Iris pigment epithelial cell (primary cell): ENCODE results near the gene PTPN12.

Source experiments
- DNase-seq: peaks from one replicate; pipeline ENCODE4 v3.0.0-alpha.2; 2011; ENCODE audit warnings: low read depth

PTPN12 gene

GRCh38 chr7:77662869-77663268 is 125.8 kb downstream of the PTPN12 start:
- DNase-seq: no peak

DNA sequence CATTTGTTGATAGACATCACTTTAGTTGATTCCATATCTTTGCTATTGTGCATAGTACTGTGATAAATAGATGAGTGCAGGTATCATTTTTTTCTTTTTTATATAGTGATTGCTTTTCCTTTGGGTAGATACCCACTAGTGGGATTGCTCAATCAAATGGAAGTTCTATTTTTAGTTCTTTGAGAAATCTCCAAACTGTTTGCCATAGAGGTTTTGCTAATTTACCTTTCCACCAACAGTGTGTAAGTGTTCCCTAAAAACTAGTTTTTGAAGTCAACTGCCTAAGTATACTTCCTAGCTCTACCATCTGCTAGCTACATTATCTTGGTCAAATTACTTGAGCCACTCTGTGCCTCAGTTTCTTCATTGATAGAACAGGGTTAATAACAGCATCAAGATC is 127.6 kb downstream of the PTPN12 start:
- no peak for DNase-seq

- DNase-seq: peak; percentile 52
These were observed 128.1 kb downstream of the PTPN12 start for GRCh38 chr7:77665161-77665560.

- no peak for DNase-seq
These were observed 130.5 kb downstream of the PTPN12 start for GRCh38 chr7:77667459-77668086.

DNA sequence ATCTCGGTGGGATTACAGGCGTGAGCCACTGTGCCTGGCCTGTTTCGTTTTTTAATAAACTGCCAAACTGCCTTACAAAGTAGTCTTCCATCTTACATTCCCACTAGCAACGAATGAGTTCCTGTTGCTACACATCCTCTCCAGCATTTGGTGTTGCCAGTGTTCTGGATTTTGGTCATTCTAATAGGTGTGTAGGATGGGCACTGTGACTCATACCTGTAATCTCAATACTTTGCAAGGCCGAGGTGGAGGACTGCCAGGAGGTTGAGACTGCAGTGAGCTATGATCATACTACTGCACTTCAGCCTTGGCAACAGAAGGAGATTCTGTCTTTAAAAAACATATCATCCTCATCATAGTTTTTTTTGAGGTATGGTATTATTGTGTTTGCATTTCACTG is 137.8 kb downstream of the PTPN12 start:
- peak; percentile 58 for DNase-seq

DNA sequence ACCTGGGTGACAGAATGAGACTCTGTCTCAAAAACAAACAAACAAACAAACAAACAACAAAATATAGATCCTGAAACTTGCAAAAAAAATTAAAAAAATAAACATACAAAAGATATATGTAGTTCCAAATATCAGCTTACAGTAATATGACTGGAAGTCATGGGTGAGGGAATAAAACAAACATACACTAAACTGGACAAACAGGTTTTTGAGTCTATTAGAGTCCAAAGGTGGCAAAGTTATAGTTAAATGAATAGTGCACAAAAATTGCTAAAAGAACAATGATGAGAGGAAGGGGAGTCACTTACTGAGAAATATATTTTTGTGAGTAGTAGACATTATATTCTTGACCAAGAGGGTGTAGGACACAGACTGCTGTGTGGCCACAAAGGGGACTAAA is 142.5 kb downstream of the PTPN12 start:
- no peak for DNase-seq

GRCh38 chr7:77680266-77680665 is 143.2 kb downstream of the PTPN12 start:
- no peak for DNase-seq

DNA sequence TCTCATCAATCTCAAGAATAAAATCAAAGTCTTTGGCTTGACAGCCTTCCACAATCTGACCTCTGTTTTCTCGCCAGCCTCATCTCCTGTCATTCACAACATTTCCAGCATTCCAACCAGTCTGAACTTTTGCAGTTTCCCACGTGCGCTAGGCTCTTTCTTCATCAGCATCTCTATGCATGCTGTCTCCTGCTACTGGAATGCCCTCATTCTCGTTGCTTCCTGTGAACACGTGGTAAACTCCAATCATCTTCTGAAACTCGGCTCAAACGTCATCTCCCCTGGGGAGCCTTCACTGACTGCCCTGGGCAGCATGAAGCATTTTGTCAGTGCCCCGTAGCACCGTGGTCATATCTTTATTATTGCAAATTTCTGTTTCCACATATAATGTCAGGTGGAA is 146.9 kb downstream of the PTPN12 start:
- peak; percentile 98 for DNase-seq

GRCh38 chr7:77685233-77685632 is 148.1 kb downstream of the PTPN12 start:
- DNase-seq: peak; percentile 43

- peak; percentile 75 for DNase-seq
These were observed 150.1 kb downstream of the PTPN12 start for GRCh38 chr7:77687100-77687746.

DNA sequence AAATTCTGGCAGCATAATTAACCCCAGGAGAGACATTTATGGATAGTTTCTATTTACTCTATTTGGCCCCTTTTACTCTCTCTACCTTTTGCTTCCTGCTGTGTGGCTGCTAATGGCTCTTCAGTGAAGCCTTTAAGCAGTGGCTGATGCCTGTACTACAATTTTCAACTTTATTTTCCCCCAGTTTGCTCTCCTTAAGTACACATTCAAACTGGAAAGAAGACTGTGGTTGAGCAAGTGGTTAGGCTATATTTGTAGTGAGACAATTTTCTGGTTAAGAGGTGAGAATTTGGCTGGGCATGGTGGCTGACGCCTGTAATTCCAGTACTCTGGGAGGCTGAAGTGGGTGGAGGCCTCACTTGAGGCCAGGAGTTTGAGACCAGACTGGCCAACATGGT is 150.7 kb downstream of the PTPN12 start:
- DNase-seq: no peak
